NCI-H345 treated with DMSO at 0.1 percent for 48 hours (cell line): ENCODE data around the gene EXD3.

Source experiments
- DNase-seq: peaks from one replicate; lab custom pipeline; 2025; ENCODE audit not compliant: unreplicated experiment; lab: John Stamatoyannopoulos, UW

Gene EXD3

GRCh38 chr9:137447722-137448601 lies 25.0 kb upstream of the EXD3 start:
- no peak for DNase-seq

- no peak for DNase-seq
These were observed 24.0 kb upstream of the EXD3 start for GRCh38 chr9:137446851-137447471.

GRCh38 chr9:137445930-137446431 lies 23.0 kb upstream of the EXD3 start:
- DNase-seq = no peak

- DNase-seq = peak; percentile 52
These were observed 22.4 kb upstream of the EXD3 start for GRCh38 chr9:137445275-137445807.

- no peak for DNase-seq
These were observed 21.3 kb upstream of the EXD3 start for GRCh38 chr9:137444106-137444790.

GRCh38 chr9:137441935-137442321 lies 19.0 kb upstream of the EXD3 start:
- no peak for DNase-seq

- peak; percentile 68 for DNase-seq
These were observed 18.4 kb upstream of the EXD3 start, which contains the start of gene ENTPD8 for GRCh38 chr9:137441289-137441934. TSS of gene ENTPD8 (minus strand) at chr9:137441357. CDS start at chr9:137438285, 3,072 bp downstream.

- no peak for DNase-seq
These were observed 16.3 kb upstream of the EXD3 start for GRCh38 chr9:137439158-137439714.

GRCh38 chr9:137438591-137439157 lies 15.7 kb upstream of the EXD3 start:
- DNase-seq = no peak

- DNase-seq = no peak
These were observed 15.0 kb upstream of the EXD3 start for GRCh38 chr9:137437691-137438590.

GRCh38 chr9:137436761-137437600 lies 14.0 kb upstream of the EXD3 start:
- no peak for DNase-seq

- no peak for DNase-seq
These were observed 13.2 kb upstream of the EXD3 start for GRCh38 chr9:137435980-137436760.

- DNase-seq = no peak
These were observed 12.5 kb upstream of the EXD3 start for GRCh38 chr9:137435381-137435891.

- no peak for DNase-seq
These were observed 11.8 kb upstream of the EXD3 start for GRCh38 chr9:137434498-137435380.

GRCh38 chr9:137433916-137434431 lies 11.0 kb upstream of the EXD3 start:
- no peak for DNase-seq

GRCh38 chr9:137433349-137433915 lies 10.5 kb upstream of the EXD3 start:
- DNase-seq = no peak
